HG03097 (cell line): ENCODE data around the gene USP40.

Experiments used
- ATAC-seq: cut with Tn5 transposase; IDR thresholded peaks from one replicate; pipeline ENCODE4 v1.9.1; 2021; ENCODE audit not compliant: unreplicated experiment, low FRiP score

Gene USP40

DNA sequence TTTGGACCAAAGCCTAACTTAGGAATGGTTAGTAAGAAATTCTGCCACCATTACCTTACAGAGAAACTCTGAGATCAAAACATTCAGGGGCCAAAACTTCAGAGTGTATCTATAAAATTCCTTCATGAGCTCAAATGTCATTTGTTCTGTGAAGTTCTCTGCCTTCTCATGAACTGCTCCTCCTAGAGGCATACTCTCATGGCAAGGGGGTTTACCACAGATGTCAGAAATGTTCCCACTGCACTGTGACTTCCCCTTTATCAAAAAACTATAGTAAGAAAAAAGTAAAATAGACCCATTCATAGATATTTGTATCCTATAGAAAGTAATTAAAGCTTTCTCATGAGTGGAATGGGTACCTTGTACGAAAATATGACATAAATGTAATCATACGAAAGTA is 68.5 kb downstream of the USP40 start:
- ATAC-seq: no peak

DNA sequence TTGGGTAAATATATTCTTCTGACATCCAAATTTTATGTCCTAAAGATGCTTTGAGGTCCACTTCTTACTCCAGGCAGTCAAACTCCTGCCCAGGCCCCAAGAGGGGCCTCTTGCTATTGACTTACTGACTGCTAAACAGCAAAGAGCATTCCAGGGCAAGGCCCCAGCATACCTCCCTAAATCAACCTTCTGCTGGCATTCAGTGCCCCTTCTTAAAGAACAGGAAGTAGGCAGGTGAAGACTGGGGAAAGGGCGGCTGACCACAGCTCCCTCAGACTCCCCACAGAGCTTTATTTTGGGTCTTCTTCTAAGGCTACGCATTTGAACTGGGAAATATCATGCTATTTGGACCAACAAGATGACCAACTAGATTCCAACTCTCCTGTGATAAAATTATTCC is 68.9 kb downstream of the USP40 start:
- no peak for ATAC-seq

DNA sequence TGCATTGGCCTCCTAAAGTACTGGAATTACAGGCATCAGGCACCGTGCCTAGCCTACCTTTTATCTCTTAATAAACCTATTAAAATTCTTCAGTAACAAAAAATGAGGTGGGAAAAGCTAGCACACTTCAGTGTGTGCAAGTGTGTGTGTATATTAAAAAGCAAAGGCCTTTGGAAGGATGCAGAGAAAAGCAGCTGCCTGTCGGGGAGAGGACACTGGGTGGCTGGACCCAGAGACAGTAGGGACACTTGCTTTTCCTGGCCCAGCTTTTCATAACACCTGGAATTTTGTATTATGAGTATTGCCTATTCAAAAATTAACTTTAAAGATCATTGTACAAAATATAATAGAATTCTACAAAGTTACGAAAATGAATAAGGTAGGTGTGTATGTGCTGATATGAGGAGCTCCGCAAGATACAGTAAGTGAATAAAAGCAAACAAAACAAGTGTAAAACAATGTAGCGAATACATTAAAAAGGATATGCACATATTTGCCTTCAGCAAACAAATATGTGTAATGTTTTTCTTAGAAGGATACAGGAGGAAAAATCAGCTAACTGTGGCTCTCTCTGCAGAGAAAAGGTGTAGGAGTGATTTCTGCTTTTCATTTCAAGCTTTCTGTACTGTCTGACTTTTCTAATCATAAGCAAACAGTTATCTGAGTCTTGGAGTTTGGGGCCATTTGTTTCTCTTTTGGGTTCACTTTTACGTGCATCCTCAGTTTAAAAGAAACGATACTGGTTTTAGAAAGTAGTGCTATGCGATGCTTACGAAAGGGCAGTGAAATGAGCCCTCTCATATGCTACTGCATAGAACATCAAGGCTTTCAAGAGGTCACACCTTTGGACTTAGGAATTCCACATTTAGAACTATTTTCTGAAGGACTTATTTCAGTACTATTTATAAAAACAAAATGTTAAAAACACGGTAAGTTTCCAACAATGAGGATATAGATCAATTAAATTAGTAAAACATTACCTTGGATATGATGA is 70.8 kb downstream of the USP40 start:
- ATAC-seq: no peak

- ATAC-seq: no peak
Observed at GRCh38 chr2:233492751-233493150, 73.8 kb downstream of the USP40 start.

DNA sequence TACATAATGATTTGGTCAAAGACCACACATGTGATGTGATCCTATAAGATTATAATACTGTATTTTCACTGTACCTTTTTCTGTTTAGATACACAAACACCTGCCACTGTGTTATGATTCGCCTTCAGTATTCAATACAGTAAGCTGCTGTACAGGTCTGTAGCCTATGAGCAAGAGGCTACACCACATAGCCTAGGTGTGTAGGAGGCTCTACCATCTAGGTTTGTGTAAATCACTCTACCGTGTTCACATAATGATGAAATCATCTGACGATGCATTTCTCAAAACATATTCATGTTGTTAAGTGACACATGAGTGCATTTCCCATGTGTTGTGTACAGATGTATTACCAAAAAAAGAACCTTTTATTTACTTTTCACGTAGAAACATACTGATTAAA is 74.5 kb downstream of the USP40 start:
- no peak for ATAC-seq

- ATAC-seq: no peak
Observed at GRCh38 chr2:233491326-233491725, 75.3 kb downstream of the USP40 start.

GRCh38 chr2:233490831-233491230 is 75.8 kb downstream of the USP40 start:
- ATAC-seq: no peak

GRCh38 chr2:233489666-233490065 is 76.9 kb downstream of the USP40 start:
- no peak for ATAC-seq

- no peak for ATAC-seq
Observed at GRCh38 chr2:233489143-233489542, 77.4 kb downstream of the USP40 start.

DNA sequence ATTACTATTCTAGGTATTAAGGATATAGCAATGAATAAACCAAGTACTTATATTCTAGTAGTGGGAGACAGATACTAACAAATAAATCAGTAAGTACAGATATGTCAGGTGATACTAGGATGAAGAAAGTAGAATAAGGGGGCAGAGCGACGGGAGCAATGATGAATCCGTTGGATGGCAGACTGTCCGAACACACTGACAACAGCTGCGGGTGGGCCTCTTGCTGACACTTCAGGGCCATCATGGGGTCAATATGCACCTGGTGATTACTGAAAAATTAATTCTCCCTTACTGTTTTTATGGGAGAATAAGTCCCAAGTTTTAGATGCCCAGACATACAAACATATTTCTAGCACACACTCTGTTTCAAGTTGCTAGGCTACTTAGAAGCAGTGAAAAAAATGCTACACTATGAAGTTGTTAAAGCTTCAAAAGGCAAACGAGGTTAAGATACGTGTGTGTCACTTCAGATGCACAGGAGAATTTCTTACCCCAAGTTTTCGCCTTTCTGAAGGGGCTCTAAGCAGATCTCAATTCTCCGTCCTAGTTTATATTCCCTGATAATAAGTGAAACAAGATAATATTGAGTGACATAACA is 78.7 kb downstream of the USP40 start:
- ATAC-seq: no peak

- no peak for ATAC-seq
Observed at GRCh38 chr2:233486778-233487552, 79.6 kb downstream of the USP40 start.

DNA sequence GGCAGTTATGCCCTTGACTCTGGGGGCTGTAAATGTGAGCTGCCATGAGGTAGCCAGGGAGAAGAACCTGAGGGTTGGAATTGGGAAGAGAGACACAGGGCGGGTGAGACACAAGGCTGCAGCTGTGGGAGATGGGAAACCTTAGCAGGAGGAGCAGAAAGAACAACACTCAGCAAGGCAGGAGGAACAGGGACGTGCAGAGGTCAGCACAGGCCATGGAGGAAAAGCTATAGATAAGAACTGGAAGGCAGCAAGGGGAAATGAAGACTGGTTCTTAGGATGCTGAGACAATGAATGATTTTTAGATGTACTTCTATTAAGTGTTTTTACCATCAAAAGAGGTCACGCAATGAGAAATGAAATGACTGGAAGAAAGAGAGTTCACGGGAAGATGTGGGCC is 80.2 kb downstream of the USP40 start:
- ATAC-seq: no peak

GRCh38 chr2:233485726-233486125 is 80.9 kb downstream of the USP40 start:
- ATAC-seq: no peak

- no peak for ATAC-seq
Observed at GRCh38 chr2:233482616-233483015, 84.0 kb downstream of the USP40 start.

GRCh38 chr2:233481368-233482142 is 85.0 kb downstream of the USP40 start:
- no peak for ATAC-seq

GRCh38 chr2:233480490-233481202 is 85.9 kb downstream of the USP40 start:
- no peak for ATAC-seq

GRCh38 chr2:233479616-233480489 is 86.7 kb downstream of the USP40 start:
- ATAC-seq: no peak

- ATAC-seq: no peak
Observed at GRCh38 chr2:233477548-233478433, 88.8 kb downstream of the USP40 start.
